Measurements from ENCODE around the gene MINDY4. TPM values are rescaled to one million over a fixed set of nuclear protein-coding genes. Genes with fewer than 3 reads are reported as not detected.

The MINDY4 gene
- 3.9 and 4.2 TPM in 2 replicates for total RNA-seq

DNA sequence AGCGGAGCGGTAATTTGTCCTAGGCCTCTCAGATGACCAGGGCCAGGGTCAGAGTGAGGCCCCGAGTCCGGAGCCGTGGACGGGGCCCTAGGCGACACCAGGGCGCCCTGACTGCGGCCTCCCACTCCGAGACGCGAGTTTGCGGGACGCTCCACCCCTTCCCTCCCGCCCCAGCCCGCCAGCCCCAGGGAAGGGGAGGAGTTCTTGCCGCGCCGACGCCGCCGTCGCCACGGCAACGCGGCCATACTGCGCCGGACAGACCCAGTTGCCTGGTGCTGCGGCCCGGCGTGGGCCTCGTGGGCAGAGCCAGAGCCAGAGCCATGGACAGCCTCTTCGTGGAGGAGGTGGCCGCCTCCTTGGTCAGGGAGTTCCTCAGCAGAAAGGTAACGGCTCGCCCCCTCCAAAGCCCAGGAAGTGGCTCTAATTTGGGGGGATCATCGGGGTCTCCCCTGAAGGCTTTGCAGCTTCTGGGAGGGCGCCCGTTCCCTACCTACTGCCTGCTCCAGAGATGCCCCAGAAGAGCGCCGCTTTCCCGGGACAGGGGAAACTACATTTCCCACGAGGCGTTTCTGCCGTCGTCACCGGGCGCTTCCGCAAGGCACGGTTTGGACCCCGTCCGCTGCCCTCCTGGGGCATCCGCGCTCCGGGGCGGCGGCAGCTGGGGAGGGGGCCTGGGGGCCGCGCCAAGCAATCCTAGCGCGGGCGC is at the start of gene MINDY4:
TSS of gene MINDY4 (plus strand) at position 244 of the 706 bp plus-strand sequence. CDS start at position 321, 77 bp downstream.

DNA sequence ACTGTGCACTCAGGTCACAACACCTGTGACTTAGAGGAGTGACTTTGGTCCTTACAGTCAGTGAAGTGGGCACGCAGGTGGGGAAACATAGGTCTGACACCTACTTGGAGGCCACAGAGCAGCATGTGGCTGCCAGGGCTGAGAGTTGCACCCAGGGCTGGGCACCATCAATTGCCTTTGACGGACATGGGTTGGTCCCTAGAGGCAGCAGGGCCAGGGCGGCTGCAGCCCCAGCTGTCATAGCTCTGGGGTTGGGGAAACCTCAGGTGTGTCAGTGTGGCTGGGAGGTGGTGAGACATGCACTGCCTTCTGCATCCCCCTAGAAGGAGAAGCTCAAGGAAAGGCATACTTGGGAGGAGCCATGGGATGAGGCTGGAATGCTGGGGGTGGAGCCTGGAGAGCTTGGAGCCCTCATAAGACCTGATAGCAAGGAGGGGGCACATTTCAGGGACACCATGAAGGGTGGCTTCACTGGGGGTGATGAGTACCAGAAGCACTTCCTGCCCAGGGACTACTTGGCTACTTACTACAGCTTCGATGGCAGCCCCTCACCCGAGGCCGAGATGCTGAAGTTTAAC is 19.4 kb upstream of the MINDY4 start, which contains the start of gene INMT:
TSS of gene INMT (plus strand) at position 440 of the 578 bp plus-strand sequence. CDS start at position 456, 16 bp downstream.

DNA sequence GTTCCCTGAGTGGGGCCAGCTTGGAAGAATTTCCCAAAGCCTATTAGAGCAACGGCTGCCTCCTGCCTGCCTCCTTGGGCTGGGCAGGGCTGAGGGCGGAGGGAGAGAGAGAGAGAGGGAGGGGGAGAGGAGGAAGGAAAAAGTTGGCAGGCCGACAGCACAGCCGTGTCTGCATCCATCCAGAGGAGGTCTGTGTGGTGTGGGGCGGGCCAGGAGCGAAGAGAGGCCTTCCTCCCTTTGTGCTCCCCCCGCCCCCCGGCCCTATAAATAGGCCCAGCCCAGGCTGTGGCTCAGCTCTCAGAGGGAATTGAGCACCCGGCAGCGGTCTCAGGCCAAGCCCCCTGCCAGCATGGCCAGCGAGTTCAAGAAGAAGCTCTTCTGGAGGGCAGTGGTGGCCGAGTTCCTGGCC is 140.3 kb downstream of the MINDY4 start, which contains the start of gene AQP1:
TSS of gene AQP1 (plus strand) at position 293 of the 409 bp plus-strand sequence. CDS start at position 350, 57 bp downstream.

Other genes with a start within 250 kb of the MINDY4 start
- 120 and 313 TPM in 2 replicates for gene GARS1, start 176.5 kb upstream of the MINDY4 start, total RNA-seq
- gene CRHR2, start 89.0 kb upstream of the MINDY4 start, total RNA-seq = not detected in 2 replicates
- 1.7 and 11.2 TPM in 2 replicates for gene INMT, start 19.3 kb upstream of the MINDY4 start, total RNA-seq
- 0.78 and 1.4 TPM in 2 replicates for gene AQP1, start 140.4 kb downstream of the MINDY4 start, total RNA-seq
- not detected in 2 replicates for gene GHRHR, start 192.5 kb downstream of the MINDY4 start, total RNA-seq